G401 (cell line): Measurements from ENCODE around the gene CD300LB. TPM values are rescaled to one million over a fixed set of nuclear protein-coding genes. Genes with fewer than 3 reads are reported as not detected.
"Not testable (repeated sequence)": the region's sequence is repeated elsewhere in the genome, so short reads cannot be mapped to it uniquely, and the experiment has no call there.

ENCODE experiments used
- DNase-seq: peaks from one replicate; pipeline ENCODE4 v3.0.0-alpha.2; 2015; ENCODE audit warnings: low spot score
- in situ Hi-C: cut with HindIII; loops from 2 replicates; pipeline ENCODE4 v1.10.0; 2016; ENCODE audit warnings: low sequenced_read_pairs, mixed read lengths
- total RNA-seq: library from RNA; depleted of rRNA; stranded (reverse); fragments of >200 nt; shearing (Covaris generic); gene quantifications from 2 replicates; pipeline ENCODE4 v1.2.3, GENCODE V29; 2014; rRNA removed

CD300LB gene
- not detected in 2 replicates for total RNA-seq

GRCh38 chr17:74531231-74531761 lies at the start of gene CD300LB:
Gene CD300LB, minus strand, starts transcription at chr17:74531475. Its CDS starts 125 bp downstream, at chr17:74531350.
- in situ Hi-C loops = no loop called here
- no peak for DNase-seq

GRCh38 chr17:74579900-74580299 lies 48.6 kb upstream of the CD300LB start:
- in situ Hi-C loops = no loop called here
- no peak for DNase-seq

GRCh38 chr17:74578979-74579378 lies 47.7 kb upstream of the CD300LB start:
- in situ Hi-C loops = no loop called here
- no peak for DNase-seq

GRCh38 chr17:74574489-74575142 lies 43.3 kb upstream of the CD300LB start:
- no peak for DNase-seq
- in situ Hi-C loops = no loop called here

GRCh38 chr17:74573635-74574034 lies 42.4 kb upstream of the CD300LB start:
- DNase-seq, in situ Hi-C loops: not testable (repeated sequence)

GRCh38 chr17:74573169-74573568 lies 41.9 kb upstream of the CD300LB start:
- in situ Hi-C loops = no loop called here
- DNase-seq = no peak

GRCh38 chr17:74571621-74572270 lies 40.5 kb upstream of the CD300LB start:
- in situ Hi-C loops = no loop called here
- no peak for DNase-seq

GRCh38 chr17:74569020-74570003 lies 38.0 kb upstream of the CD300LB start:
- peak; percentile 53 for DNase-seq
- in situ Hi-C loops = no loop called here

- DNase-seq = no peak
- in situ Hi-C loops = no loop called here
These were observed 37.0 kb upstream of the CD300LB start for GRCh38 chr17:74568106-74568873.

GRCh38 chr17:74567397-74567796 lies 36.1 kb upstream of the CD300LB start, which contains the start of gene CD300H:
Gene CD300H, minus strand, starts transcription at chr17:74567509.
- in situ Hi-C loops = no loop called here
- peak; percentile 89 for DNase-seq

- in situ Hi-C loops = no loop called here
- DNase-seq = peak; percentile 73
These were observed 35.0 kb upstream of the CD300LB start for GRCh38 chr17:74566132-74566753.

- DNase-seq = no peak
- in situ Hi-C loops = no loop called here
These were observed 33.9 kb upstream of the CD300LB start for GRCh38 chr17:74565126-74565525.

GRCh38 chr17:74563358-74563757 lies 32.1 kb upstream of the CD300LB start:
- DNase-seq = no peak
- in situ Hi-C loops = no loop called here

GRCh38 chr17:74561586-74561985 lies 30.3 kb upstream of the CD300LB start:
- no peak for DNase-seq

GRCh38 chr17:74558882-74559519 lies 27.7 kb upstream of the CD300LB start:
- no peak for DNase-seq
- in situ Hi-C loops = no loop called here

More at GRCh38 chr17:74561586-74561985, 30.3 kb upstream of the CD300LB start:
- in situ Hi-C loops = no loop called here

- DNase-seq, in situ Hi-C loops: not testable (repeated sequence)
These were observed 27.1 kb upstream of the CD300LB start for GRCh38 chr17:74558402-74558801.

- in situ Hi-C loops = no loop called here
- DNase-seq = no peak
These were observed 24.2 kb upstream of the CD300LB start for GRCh38 chr17:74555427-74555940.

GRCh38 chr17:74554909-74555308 lies 23.6 kb upstream of the CD300LB start:
- no peak for DNase-seq
- in situ Hi-C loops = no loop called here
